NCI-H526 treated with DMSO at 0.1 percent for 48 hours (cell line): Measurements from ENCODE around the gene WDR20.

Source experiments
- DNase-seq: peaks from one replicate; lab custom pipeline; 2025; lab: John Stamatoyannopoulos, UW

WDR20 gene

GRCh38 chr14:102197317-102197853 lies 57.7 kb downstream of the WDR20 start:
- DNase-seq = no peak

GRCh38 chr14:102200690-102201352 lies 61.1 kb downstream of the WDR20 start:
- DNase-seq = no peak

GRCh38 chr14:102201353-102201738 lies 61.6 kb downstream of the WDR20 start:
- no peak for DNase-seq

DNA sequence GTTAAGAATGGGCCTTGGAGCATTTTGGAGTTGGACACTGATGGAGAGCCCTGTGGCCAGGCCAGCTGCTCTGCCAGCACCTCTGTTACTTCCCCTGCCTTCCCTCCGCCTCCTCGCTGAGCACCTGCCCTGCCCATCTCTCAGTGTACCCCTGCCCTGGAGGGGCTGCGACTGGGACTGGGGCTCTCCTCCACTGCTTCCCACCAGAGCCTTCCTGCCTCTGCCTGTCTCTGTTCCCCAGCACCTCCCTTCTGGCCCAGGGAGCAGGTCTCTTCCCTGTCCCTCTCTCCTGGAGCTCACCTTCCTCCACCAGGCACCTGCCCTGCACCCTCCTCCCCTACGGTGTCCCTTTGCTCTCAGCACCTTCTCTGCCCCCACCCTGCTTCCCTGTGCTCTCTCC lies 62.1 kb downstream of the WDR20 start:
- DNase-seq = no peak

GRCh38 chr14:102202944-102203343 lies 63.2 kb downstream of the WDR20 start:
- no peak for DNase-seq

GRCh38 chr14:102203382-102203781 lies 63.7 kb downstream of the WDR20 start:
- no peak for DNase-seq

DNA sequence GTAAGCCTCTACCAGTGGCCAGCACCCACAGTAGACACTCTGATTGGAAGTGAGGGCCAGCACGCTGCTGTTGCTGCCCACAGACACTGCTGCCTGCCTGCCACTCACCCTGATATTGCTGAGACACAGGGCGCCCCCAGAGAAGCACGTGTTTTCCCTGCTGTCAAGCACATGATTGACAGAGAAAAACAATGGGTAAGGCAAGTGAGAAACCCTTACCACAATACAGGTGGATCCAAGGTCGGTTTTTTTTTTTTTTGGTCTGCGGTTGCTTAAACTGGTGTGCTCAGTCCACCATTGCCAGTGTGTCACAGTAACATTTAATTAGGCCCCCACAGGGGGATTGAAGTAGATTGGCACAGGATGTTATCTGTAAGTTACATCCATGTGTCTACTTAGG lies 65.9 kb downstream of the WDR20 start:
- DNase-seq = no peak

DNA sequence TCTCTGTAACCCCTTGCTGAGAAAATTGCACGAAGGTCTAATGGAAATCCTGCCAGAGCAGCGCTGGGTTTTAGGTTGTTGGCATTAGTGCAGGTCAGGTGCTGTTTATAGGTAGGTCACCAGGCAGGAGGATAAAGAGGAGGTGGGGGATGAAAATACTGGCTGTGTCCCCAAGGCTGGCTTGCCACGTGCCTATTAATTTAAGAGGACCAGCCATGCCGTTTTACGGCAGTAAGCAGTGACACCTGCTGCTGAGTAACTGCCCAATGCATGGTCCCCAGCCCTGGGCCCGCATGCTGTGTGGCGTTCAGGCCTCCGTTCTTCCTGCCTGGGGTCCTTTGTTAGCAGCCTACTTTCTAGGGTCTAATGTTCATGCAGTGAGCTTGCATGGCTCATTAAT lies 67.2 kb downstream of the WDR20 start:
- no peak for DNase-seq

- DNase-seq = no peak
These were observed 68.2 kb downstream of the WDR20 start for GRCh38 chr14:102207831-102208365.

DNA sequence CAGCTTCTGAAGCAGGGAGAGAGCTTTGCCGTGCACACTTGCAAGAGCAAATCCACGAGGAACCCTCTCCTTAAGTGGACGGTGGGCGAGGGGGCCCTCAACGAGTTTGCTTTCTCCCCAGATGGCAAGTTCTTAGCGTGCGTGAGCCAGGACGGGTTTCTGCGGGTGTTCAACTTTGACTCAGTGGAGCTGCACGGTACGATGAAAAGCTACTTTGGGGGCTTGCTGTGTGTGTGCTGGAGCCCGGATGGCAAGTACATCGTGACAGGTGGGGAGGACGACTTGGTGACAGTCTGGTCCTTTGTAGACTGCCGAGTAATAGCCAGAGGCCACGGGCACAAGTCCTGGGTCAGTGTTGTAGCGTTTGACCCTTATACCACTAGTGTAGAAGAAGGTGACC lies 69.0 kb downstream of the WDR20 start:
- no peak for DNase-seq

DNA sequence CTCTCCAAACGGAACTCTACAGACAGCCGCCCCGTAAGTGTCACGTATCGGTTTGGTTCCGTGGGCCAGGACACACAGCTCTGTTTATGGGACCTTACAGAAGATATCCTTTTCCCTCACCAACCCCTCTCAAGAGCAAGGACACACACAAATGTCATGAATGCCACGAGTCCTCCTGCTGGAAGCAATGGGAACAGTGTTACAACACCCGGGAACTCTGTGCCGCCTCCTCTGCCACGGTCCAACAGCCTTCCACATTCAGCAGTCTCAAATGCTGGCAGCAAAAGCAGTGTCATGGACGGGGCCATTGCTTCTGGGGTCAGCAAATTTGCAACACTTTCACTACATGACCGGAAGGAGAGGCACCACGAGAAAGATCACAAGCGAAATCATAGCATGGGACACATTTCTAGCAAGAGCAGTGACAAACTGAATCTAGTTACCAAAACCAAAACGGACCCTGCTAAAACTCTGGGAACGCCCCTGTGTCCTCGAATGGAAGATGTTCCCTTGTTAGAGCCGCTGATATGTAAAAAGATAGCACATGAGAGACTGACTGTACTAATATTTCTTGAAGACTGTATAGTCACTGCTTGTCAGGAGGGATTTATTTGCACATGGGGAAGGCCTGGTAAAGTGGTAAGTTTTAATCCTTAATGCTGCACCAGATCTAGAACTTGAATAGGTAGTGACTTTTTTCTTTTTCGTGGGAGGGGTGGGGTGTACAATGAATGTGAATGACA lies 69.7 kb downstream of the WDR20 start:
- DNase-seq = peak; percentile 32

GRCh38 chr14:102210421-102211042 lies 70.8 kb downstream of the WDR20 start:
- DNase-seq = no peak

DNA sequence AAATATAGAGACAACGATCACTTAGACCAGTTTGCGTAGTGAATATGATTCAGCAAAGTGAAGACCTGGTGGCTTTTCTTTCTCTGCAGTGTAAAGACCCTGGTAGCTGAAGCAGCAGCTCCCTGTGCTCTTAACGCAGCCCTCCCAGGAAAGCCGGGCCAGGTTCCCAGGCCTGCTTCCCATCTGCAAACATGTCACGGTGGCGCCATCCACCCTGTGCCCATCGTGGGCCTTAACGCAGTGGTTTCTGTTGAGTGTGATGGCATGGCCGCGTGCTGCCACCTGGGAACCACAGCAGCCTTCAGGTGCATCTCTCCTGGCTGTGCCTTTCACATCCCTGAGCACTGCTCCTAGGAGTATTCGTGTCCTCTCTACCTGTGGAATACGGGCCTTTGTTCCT lies 71.5 kb downstream of the WDR20 start:
- no peak for DNase-seq

- DNase-seq = no peak
These were observed 72.7 kb downstream of the WDR20 start for GRCh38 chr14:102212356-102212755.

DNA sequence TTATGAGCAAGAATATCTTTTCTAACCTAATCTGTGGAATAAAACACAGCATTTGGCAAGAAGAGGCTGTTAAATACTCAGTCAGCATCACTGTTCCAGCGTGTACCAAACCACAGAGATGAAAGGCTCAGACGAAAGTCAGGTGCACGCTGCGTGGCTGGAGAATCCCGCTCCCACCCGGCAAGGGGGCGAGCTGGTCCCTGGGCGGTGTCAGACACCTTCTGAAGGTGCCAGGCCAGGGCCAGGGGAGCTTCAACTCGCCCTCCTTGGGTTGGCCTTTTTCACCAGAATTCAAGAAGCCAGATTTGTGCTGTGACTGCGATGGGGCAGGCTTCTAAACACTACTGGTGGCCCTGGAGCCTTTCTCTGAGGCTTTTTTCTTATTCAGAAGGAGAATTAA lies 73.1 kb downstream of the WDR20 start:
- DNase-seq = no peak

- no peak for DNase-seq
These were observed 73.8 kb downstream of the WDR20 start for GRCh38 chr14:102213470-102213869.

GRCh38 chr14:102213984-102214658 lies 74.4 kb downstream of the WDR20 start:
- no peak for DNase-seq

DNA sequence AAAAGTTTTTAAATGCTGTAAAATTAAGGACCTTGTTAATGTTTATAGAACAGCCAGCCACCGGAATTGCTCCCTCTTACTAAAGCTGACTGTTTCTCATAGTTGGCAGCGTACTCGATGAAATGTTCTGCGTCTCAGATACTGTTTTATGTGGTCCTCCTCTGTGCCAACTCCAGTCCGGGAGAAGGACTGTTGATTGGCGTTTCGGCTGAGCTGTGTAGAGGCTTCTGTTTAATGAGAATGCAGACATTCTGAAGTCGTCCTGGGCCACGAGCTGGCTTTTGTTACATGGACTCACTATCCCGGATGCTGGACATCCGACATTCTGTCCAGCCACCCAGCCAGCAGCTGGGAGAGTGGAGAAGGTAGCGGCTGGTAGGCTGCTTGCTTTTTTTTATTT lies 75.4 kb downstream of the WDR20 start:
- DNase-seq = no peak

DNA sequence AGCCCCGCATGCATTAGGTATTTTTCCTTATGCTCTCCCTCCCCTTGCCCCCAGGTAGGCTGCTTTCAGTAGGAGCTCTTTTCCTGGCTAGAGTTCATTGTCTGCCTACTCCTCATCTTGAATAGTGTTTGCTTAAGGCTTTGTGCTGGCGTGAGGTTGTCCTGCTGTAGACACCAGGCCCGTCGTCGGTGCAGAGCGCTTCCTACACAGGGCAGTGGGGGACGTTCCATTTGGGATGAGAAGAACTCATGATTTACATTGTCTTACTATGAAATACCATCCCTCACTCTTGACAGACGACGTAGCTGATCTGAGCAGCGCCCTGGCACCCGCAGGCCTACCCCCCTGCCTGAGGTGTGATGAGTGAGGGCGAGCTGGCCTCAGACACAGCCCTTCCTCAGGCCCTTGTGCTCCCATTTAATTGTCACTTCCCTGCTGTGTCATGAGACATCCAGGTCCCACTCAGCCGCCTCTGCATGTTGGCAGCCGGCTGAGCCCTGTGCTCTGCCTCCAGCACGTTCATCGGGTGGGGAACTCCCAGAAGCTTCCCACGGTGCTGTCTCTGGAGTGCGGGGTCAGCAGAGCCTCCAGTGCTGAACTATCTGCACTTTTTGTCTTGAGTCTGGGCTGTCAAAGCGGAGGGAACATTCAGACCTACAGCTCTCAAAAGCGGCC lies 76.0 kb downstream of the WDR20 start:
- DNase-seq = no peak

GRCh38 chr14:102217399-102217798 lies 77.7 kb downstream of the WDR20 start:
- DNase-seq = no peak

DNA sequence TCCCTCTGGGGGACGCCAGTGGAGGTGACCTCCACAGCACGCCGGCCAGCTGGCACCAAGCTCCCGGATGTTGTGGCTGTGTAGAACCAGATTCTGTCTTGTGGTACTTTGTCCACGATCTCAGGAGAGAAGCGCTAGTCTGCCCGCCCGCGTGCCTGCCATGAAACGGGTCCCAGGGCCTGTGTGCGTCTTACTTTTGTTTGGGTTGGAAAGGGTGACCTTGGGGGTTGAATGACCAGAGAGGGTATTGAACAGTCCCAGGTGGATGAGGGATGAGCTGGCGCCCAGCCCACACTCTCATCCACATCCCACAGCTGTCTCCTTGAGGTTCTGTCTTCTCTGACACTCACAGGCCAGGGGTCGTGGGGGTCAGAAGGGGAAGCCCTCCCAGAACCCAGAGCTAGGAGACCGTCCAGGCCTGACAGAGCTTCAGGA lies 78.3 kb downstream of the WDR20 start:
- DNase-seq = no peak

DNA sequence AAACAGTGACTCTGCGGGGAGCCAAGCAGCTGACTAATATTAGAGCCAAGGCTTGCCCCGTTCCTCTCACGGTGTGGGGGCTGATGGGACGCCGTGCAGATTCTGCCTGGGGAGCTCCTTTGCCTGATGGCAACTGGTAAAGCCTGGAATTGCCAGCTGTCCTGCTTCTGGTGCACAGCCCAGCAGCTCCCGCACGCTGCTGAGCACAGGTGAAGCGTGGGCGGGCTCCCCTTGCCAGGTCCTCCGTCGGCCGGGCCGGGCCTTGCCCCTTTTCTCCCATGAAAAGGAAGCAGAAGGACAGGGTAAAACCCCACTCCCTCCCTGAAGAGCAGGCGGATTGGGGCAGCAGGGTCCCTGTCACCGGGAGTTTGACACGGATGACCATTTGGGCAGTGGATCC lies 79.0 kb downstream of the WDR20 start:
- DNase-seq = no peak
